HG02852 (cell line): Measurements from ENCODE around the gene TPPP2.

ENCODE experiments used
- ATAC-seq: cut with Tn5 transposase; IDR thresholded peaks from one replicate; pipeline ENCODE4 v1.9.1; 2021; ENCODE audit warnings: mild to moderate bottlenecking, moderate library complexity; ENCODE audit not compliant: unreplicated experiment

The TPPP2 gene

GRCh38 chr14:21056520-21057163, 26.6 kb downstream of the TPPP2 start:
- ATAC-seq, result no peak

- ATAC-seq, result no peak
Observed at GRCh38 chr14:21057803-21058675, 28.0 kb downstream of the TPPP2 start, which contains the start of gene RNASE8. Gene RNASE8, plus strand, starts transcription at chr14:21057822. Its CDS starts 71 bp downstream, at chr14:21057893.

- ATAC-seq, result no peak
Observed at GRCh38 chr14:21058903-21059302, 28.9 kb downstream of the TPPP2 start.

GRCh38 chr14:21059842-21060613, 30.0 kb downstream of the TPPP2 start:
- no peak for ATAC-seq

- ATAC-seq, result no peak
Observed at GRCh38 chr14:21060614-21061346, 30.8 kb downstream of the TPPP2 start.

GRCh38 chr14:21061347-21061668, 31.3 kb downstream of the TPPP2 start:
- ATAC-seq, result no peak

GRCh38 chr14:21063479-21063878, 33.5 kb downstream of the TPPP2 start:
- no peak for ATAC-seq

GRCh38 chr14:21066882-21067502, 37.0 kb downstream of the TPPP2 start:
- no peak for ATAC-seq

GRCh38 chr14:21068521-21069387, 38.7 kb downstream of the TPPP2 start:
- no peak for ATAC-seq

GRCh38 chr14:21069388-21070082, 39.5 kb downstream of the TPPP2 start:
- ATAC-seq, result no peak

GRCh38 chr14:21070083-21070609, 40.1 kb downstream of the TPPP2 start, which contains the start of gene ARHGEF40:
Gene ARHGEF40, plus strand, starts transcription at chr14:21070304. Its CDS starts 93 bp downstream, at chr14:21070397.
- no peak for ATAC-seq

GRCh38 chr14:21070610-21071224, 40.7 kb downstream of the TPPP2 start:
- ATAC-seq, result peak; percentile 25

- peak; percentile 74 for ATAC-seq
Observed at GRCh38 chr14:21071225-21072030, 41.4 kb downstream of the TPPP2 start.

GRCh38 chr14:21072031-21072473, 42.0 kb downstream of the TPPP2 start:
- ATAC-seq, result no peak

- ATAC-seq, result no peak
Observed at GRCh38 chr14:21072781-21073339, 42.8 kb downstream of the TPPP2 start.

GRCh38 chr14:21073921-21074320, 43.9 kb downstream of the TPPP2 start:
- no peak for ATAC-seq
